MM.1S (cell line): Measurements from ENCODE around the gene SLIT1.

ENCODE experiments used
- DNase-seq: peaks from one replicate; pipeline ENCODE4 v3.0.0-alpha.2; 2015
- H2AFZ ChIP-seq: fragments of 300-600 bp; sonication (generic); 2 replicates; pipeline ENCODE4 v1.6.0; 2016; ENCODE audit warnings: antibody characterized with exemption, low read length
- H3F3A ChIP-seq: fragments of 300-600 bp; sonication (generic); 2 replicates; pipeline ENCODE4 v1.6.1; 2016; ENCODE audit warnings: mild to moderate bottlenecking, antibody characterized with exemption, low read length, moderate library complexity, mixed read lengths; ENCODE audit not compliant: insufficient read depth
- H3K27ac ChIP-seq: fragments of 300-600 bp; sonication (generic); 2 replicates; pipeline ENCODE4 v1.5.1; 2016; ENCODE audit warnings: mild to moderate bottlenecking, low read length
- H3K27me3 ChIP-seq: fragments of 300-600 bp; sonication (generic); replicated peaks from 2 replicates; pipeline ENCODE4 v1.6.0; 2016; ENCODE audit warnings: low read length; ENCODE audit not compliant: insufficient read depth
- H3K36me3 ChIP-seq: fragments of 300-600 bp; sonication (generic); replicated peaks from 2 replicates; pipeline ENCODE4 v1.6.1; 2016; ENCODE audit warnings: mild to moderate bottlenecking, low read length, mixed read lengths; ENCODE audit not compliant: insufficient read depth
- H3K4me1 ChIP-seq: fragments of 300-600 bp; sonication (generic); 2 replicates; pipeline ENCODE4 v1.6.1; 2016; ENCODE audit warnings: low read length, mixed read lengths
- H3K4me2 ChIP-seq: fragments of 300-600 bp; sonication (generic); 2 replicates; pipeline ENCODE4 v1.6.0; 2016; ENCODE audit warnings: low read depth, low read length
- H3K4me3 ChIP-seq: fragments of 300-600 bp; sonication (generic); 2 replicates; pipeline ENCODE4 v1.5.1; 2016; ENCODE audit warnings: low read length, mixed read lengths
- H3K79me2 ChIP-seq: fragments of 300-600 bp; sonication (generic); 2 replicates; pipeline ENCODE4 v1.6.1; 2016; ENCODE audit warnings: mixed run types, low read length, mixed read lengths
- H3K9ac ChIP-seq: fragments of 300-600 bp; sonication (generic); 2 replicates; pipeline ENCODE4 v1.6.1; 2016; ENCODE audit warnings: low read length, mixed read lengths
- H3K9me2 ChIP-seq: fragments of 300-600 bp; sonication (generic); replicated peaks from 2 replicates; pipeline ENCODE4 v1.6.1; 2016; ENCODE audit warnings: mild to moderate bottlenecking, low read length, mixed read lengths; ENCODE audit not compliant: insufficient read depth
- H3K9me3 ChIP-seq: fragments of 300-600 bp; sonication (generic); replicated peaks from 2 replicates; pipeline ENCODE4 v1.6.1; 2016; ENCODE audit warnings: mild to moderate bottlenecking, low read length, mixed read lengths; ENCODE audit not compliant: insufficient read depth
- H4K20me1 ChIP-seq: fragments of 300-600 bp; sonication (generic); 2 replicates; pipeline ENCODE4 v1.6.1; 2016; ENCODE audit warnings: mild to moderate bottlenecking, low read length, moderate library complexity, mixed read lengths; ENCODE audit not compliant: insufficient read depth
- EZH2 ChIP-seq: fragments of 300-600 bp; sonication (generic); optimal IDR thresholded peaks from 2 replicates; pipeline ENCODE3; 2017; ENCODE audit warnings: low read depth, mild to moderate bottlenecking, antibody characterized with exemption, low read length, mixed read lengths
- EZH2phosphoT487 ChIP-seq: fragments of 300-600 bp; sonication (generic); IDR thresholded peaks from 2 replicates; pipeline ENCODE4 v1.6.1; 2018; ENCODE audit warnings: antibody characterized with exemption, low read length
- TF ChIP-seq, protein P1 (sequence below): fragments of 300-600 bp; sonication (generic); IDR thresholded peaks from 2 replicates; pipeline ENCODE4 v1.5.1; 2016; ENCODE audit warnings: antibody characterized with exemption, low read length, mixed read lengths

The SLIT1 gene

DNA sequence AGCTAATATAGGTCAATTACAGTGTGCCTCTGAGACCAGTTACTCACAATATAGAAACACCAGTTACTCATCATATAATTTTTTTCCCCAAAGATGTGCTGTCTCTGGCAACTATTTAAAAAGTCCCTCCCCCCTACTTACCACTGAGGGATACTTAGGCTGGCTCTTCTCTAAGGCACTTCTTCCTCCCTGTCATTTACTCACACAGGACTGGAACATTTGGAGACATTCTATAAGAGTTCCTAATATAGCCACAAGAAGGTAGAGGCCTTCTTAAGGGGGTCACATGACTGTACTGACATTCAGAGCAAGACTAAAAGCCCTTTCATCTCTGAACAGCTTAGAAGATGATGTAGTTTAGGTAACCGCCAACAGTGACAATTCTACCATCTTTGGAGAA is 44.4 kb upstream of the SLIT1 start:
- H3K9me2 ChIP-seq = no peaks in the 10 kb centered on the region
- no peaks in the 10 kb centered on the region for H4K20me1 ChIP-seq
- TF ChIP-seq EZH2 (no peak), EZH2phosphoT487 (no peak)
- TF ChIP-seq, protein P1, sequence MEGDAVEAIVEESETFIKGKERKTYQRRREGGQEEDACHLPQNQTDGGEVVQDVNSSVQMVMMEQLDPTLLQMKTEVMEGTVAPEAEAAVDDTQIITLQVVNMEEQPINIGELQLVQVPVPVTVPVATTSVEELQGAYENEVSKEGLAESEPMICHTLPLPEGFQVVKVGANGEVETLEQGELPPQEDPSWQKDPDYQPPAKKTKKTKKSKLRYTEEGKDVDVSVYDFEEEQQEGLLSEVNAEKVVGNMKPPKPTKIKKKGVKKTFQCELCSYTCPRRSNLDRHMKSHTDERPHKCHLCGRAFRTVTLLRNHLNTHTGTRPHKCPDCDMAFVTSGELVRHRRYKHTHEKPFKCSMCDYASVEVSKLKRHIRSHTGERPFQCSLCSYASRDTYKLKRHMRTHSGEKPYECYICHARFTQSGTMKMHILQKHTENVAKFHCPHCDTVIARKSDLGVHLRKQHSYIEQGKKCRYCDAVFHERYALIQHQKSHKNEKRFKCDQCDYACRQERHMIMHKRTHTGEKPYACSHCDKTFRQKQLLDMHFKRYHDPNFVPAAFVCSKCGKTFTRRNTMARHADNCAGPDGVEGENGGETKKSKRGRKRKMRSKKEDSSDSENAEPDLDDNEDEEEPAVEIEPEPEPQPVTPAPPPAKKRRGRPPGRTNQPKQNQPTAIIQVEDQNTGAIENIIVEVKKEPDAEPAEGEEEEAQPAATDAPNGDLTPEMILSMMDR = no peak
- H3K79me2 ChIP-seq = no peaks in the 10 kb centered on the region
- no peaks in the 10 kb centered on the region for H3K27me3 ChIP-seq
- no peak overlapping the region for H3K4me2 ChIP-seq
- no peak for DNase-seq
- no peaks in the 10 kb centered on the region for H3K4me1 ChIP-seq
- H3F3A ChIP-seq = no peaks in the 10 kb centered on the region
- H3K36me3 ChIP-seq = no peaks in the 10 kb centered on the region
- H3K4me3 ChIP-seq = no peak overlapping the region
- H3K27ac ChIP-seq = no peak overlapping the region
- no peaks in the 10 kb centered on the region for H3K9me3 ChIP-seq
- no peak overlapping the region for H2AFZ ChIP-seq
- no peak overlapping the region for H3K9ac ChIP-seq

DNA sequence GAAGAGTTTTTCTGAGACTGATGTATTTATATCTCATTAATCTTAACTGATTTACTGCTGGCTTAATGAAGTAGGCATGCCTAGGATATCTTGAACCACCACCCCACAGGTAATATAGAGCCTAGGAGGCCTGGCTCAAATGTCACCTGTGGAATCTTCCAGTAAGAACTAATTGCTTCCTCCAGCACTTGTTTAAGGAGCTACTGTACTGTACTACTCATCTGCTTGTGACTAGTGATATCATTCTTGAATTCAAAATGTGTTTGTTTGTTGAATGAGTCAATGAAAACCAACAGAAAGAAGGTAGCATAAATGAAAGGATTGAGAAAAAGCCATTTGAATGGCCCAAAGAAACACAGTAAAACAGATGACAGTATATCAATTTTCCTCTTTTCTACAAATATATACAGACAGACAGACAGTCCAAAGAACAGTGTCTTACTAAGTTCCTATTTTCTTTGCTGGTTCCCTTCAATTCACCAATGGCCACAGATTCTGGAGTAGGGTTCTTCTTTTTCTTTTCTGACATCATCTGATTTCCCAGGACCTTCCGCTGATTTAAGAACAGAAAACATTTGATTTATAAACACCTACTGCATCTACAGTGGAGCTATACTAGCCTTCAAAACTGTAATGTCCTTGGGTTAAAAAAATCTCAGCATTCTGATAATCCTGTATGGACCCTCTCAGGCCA is 43.7 kb upstream of the SLIT1 start:
- Histone ChIP-seq H3K4me1 (no peaks in the 10 kb centered on the region), H3F3A (no peaks in the 10 kb centered on the region), H3K9me2 (no peaks in the 10 kb centered on the region), H3K27ac (no peak overlapping the region), H3K4me3 (no peak overlapping the region), H3K4me2 (no peak overlapping the region), H4K20me1 (no peaks in the 10 kb centered on the region), H2AFZ (no peak overlapping the region), H3K9ac (no peak overlapping the region), H3K36me3 (no peaks in the 10 kb centered on the region), H3K79me2 (no peaks in the 10 kb centered on the region), H3K9me3 (no peaks in the 10 kb centered on the region), H3K27me3 (no peaks in the 10 kb centered on the region)
- no peak for DNase-seq
- TF ChIP-seq EZH2phosphoT487 = no peak
- no peak for TF ChIP-seq EZH2
- TF ChIP-seq, protein P1 = no peak

DNA sequence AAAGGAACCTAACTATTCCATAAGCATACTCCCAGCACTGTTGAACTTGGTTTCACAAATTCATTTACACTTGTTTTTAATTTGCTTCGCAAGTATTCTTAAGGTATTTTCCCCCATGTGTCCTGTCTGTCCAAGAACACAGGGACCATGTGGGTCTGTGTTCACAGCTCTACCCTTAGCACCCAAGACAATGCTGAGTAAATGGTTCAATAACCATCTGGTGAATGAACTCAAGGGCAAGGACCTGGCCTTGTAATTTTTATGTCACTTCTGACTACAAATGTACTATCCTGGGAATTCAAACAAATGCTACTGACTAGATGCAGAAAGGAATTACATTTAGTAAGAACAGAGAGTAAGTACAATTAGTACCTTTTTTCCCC is 43.0 kb upstream of the SLIT1 start:
- TF ChIP-seq EZH2 (no peak), EZH2phosphoT487 (no peak)
- TF ChIP-seq, protein P1 = no peak
- Histone ChIP-seq H3K27me3 (no peaks in the 10 kb centered on the region), H3K4me2 (no peak overlapping the region), H3K4me1 (no peaks in the 10 kb centered on the region), H3K9ac (no peak overlapping the region), H3K9me2 (no peaks in the 10 kb centered on the region), H2AFZ (no peak overlapping the region), H3K4me3 (no peak overlapping the region), H3K9me3 (no peaks in the 10 kb centered on the region), H3K27ac (no peak overlapping the region), H3F3A (no peaks in the 10 kb centered on the region), H3K79me2 (no peaks in the 10 kb centered on the region), H4K20me1 (no peaks in the 10 kb centered on the region), H3K36me3 (no peaks in the 10 kb centered on the region)
- no peak for DNase-seq
